GM12878 (cell line): ENCODE data around the gene MFN2. TPM values are rescaled to one million over a fixed set of nuclear protein-coding genes. Genes with fewer than 3 reads are reported as not detected.

Experiments used
- ATAC-seq: fragments of 200-7000 bp; cut with Tn5 transposase; 3 replicates; pipeline ENCODE4 v1.9.1; 2020; ENCODE audit warnings: mild to moderate bottlenecking, moderate library complexity
- BruUV-seq: library from RNA; stranded (reverse); fragments of 400-500 nt; replicated peaks from 2 replicates; lab custom pipeline; 2021; lab: Mats Ljungman, UMichigan
- CTCF ChIA-PET: fragments of 300-600 bp; sonication (Branson Sonifier 250); formaldehyde crosslinking; extraction: SDS; loops from one replicate; lab custom pipeline; 2021; ENCODE audit warnings: inconsistent platforms; lab: Yijun Ruan, JAX
- POLR2A ChIA-PET: fragments of 350-600 bp; formaldehyde crosslinking; extraction: SDS; loops from one replicate; lab custom pipeline; 2021; ENCODE audit warnings: inconsistent platforms; lab: Charles Lee
- RAD21 ChIA-PET: fragments of 300-600 bp; sonication (Branson Sonifier 250); formaldehyde crosslinking; loops from one replicate; lab custom pipeline; 2023; ENCODE audit warnings: antibody characterized with exemption; ENCODE audit not compliant: unreplicated experiment; lab: Charles Lee
- SMC1A ChIA-PET: fragments of 300-600 bp; sonication (Branson Sonifier 250); formaldehyde crosslinking; loops from one replicate; lab custom pipeline; 2023; ENCODE audit not compliant: unreplicated experiment, uncharacterized antibody; lab: Charles Lee
- DNase-seq: peaks from one replicate; pipeline ENCODE4 v3.0.0-alpha.2; 2011; ENCODE audit warnings: low read depth, low spot score
- FAIRE-seq: peaks from 3 replicates; lab custom pipeline; 2011; peaks lifted over from hg19 to GRCh38; lab: Jason Lieb, UNC
- H2AFZ ChIP-seq: 2 replicates; pipeline ENCODE4 v1.6.0; 2011; ENCODE audit warnings: low read depth, low read length, control low read depth; ENCODE audit not compliant: control insufficient read depth
- H3K27ac ChIP-seq: 2 replicates; pipeline ENCODE4 v1.5.1; 2011; ENCODE audit warnings: control low read depth; ENCODE audit not compliant: control insufficient read depth, insufficient read depth
- H3K27me3 ChIP-seq, 2 experiments: replicated peaks in 1 of 2; 2 replicates each; pipeline versions ENCODE4 v1.6.0 to v1.6.1; 2011; ENCODE audit warnings: low read length in 1 of 2; ENCODE audit not compliant: control insufficient read depth in 2 of 2, insufficient read depth in 2 of 2
- H3K36me3 ChIP-seq, 2 experiments: 2 replicates each; pipeline ENCODE4 v1.5.1; 2011; ENCODE audit warnings: low read length in 1 of 2; ENCODE audit not compliant: control insufficient read depth in 2 of 2, insufficient read depth in 2 of 2
- H3K4me1 ChIP-seq: 2 replicates; pipeline ENCODE4 v1.6.1; 2011; ENCODE audit warnings: mild to moderate bottlenecking, low read length, moderate library complexity, mixed read lengths; ENCODE audit not compliant: control insufficient read depth, insufficient read depth
- H3K4me2 ChIP-seq: 2 replicates; pipeline ENCODE4 v1.6.0; 2011; ENCODE audit warnings: control low read depth; ENCODE audit not compliant: control insufficient read depth, insufficient read depth
- H3K4me3 ChIP-seq: fragments of 200-600 bp; sonication (generic); 2 replicates; pipeline ENCODE4 v1.5.1; 2016
- H3K79me2 ChIP-seq: 2 replicates; pipeline ENCODE4 v1.6.0; 2011; ENCODE audit warnings: low read length; ENCODE audit not compliant: control insufficient read depth, insufficient read depth
- H3K9ac ChIP-seq: 2 replicates; pipeline ENCODE4 v1.8.0; 2011; ENCODE audit warnings: low read length, control low read depth, mixed read lengths; ENCODE audit not compliant: control insufficient read depth, insufficient read depth
- H3K9me3 ChIP-seq: replicated peaks from 3 replicates; pipeline ENCODE4 v1.5.1; 2011; ENCODE audit warnings: mild to moderate bottlenecking, low read length; ENCODE audit not compliant: control insufficient read depth, insufficient read depth
- H4K20me1 ChIP-seq: 2 replicates; pipeline ENCODE4 v1.6.0; 2011; ENCODE audit not compliant: control insufficient read depth, insufficient read depth
- ASH2L ChIP-seq: fragments of 300-600, 200-600 bp; sonication (generic); IDR thresholded peaks from 2 replicates; pipeline ENCODE4 v1.6.1; 2017; ENCODE audit warnings: low read depth, mild to moderate bottlenecking, borderline replicate concordance
- ATF7 ChIP-seq: fragments of 450-650 bp; IDR thresholded peaks from 2 replicates; pipeline ENCODE4 v1.6.1; 2016; ENCODE audit warnings: low read depth, mild to moderate bottlenecking
- BACH1 ChIP-seq: fragments of 450-650 bp; IDR thresholded peaks from 2 replicates; pipeline ENCODE4 v1.6.1; 2017; ENCODE audit warnings: mild to moderate bottlenecking, borderline replicate concordance
- ESRRA ChIP-seq: IDR thresholded peaks from 2 replicates; pipeline ENCODE4 v1.6.1; 2012; ENCODE audit warnings: mild to moderate bottlenecking, low read length, improper control_type of control experiment
- HDAC6 ChIP-seq: fragments of 200-600 bp; sonication (generic); IDR thresholded peaks from one replicate; pipeline ENCODE4 v1.8.0; 2017; ENCODE audit warnings: antibody characterized with exemption; ENCODE audit not compliant: unreplicated experiment
- IKZF2 ChIP-seq, 2 experiments: fragments of 450-650 bp; IDR thresholded peaks; 2 replicates each; pipeline ENCODE4 v1.6.1; 2017; ENCODE audit warnings: mild to moderate bottlenecking in 2 of 2, moderate library complexity in 2 of 2
- SMC3 ChIP-seq: IDR thresholded peaks from 2 replicates; pipeline ENCODE4 v1.6.1; 2011; ENCODE audit warnings: low read length, improper control_type of control experiment, borderline replicate concordance
- TBL1XR1 ChIP-seq: IDR thresholded peaks from 2 replicates; pipeline ENCODE4 v1.6.1; 2012; ENCODE audit warnings: low read depth, low read length, improper control_type of control experiment
- TCF7 ChIP-seq: IDR thresholded peaks from 2 replicates; pipeline ENCODE4 v1.6.1; 2014; ENCODE audit warnings: antibody characterized with exemption, borderline replicate concordance
- WGBS: methylation state at CpG from one replicate; pipeline ENCODE4 v1.1.6; 2016; ENCODE audit warnings: low lambda C conversion rate; ENCODE audit not compliant: insufficient replicate concordance, insufficient coverage; ENCODE audit errors: missing lambda C conversion rate; 5-methylcytosine and 5-hydroxymethylcytosine counted together
- in situ Hi-C: fragments of 300-500 bp; cut with MboI; formaldehyde crosslinking; loops from 9 replicates; pipeline ENCODE4 v1.14.3; 2018; ENCODE audit warnings: mixed read lengths
- intact Hi-C: fragments of 100-400 bp; cut with micrococcal nuclease; formaldehyde crosslinking; loops from one replicate; pipeline ENCODE4 v1.14.2; 2022; ENCODE audit not compliant: unreplicated experiment
- polyA plus RNA-seq, 11 experiments: library from polyadenylated mRNA; depleted of rRNA in 4 of 11; unstranded in 6 of 11; stranded (reverse) in 5 of 11; fragments of >200 nt; fragmentation: Nextera tagmentation in 4 of 11; fragmentation: Illumina TruSeq in 1 of 11; extraction: Ambion mirVana in 4 of 11; extraction: Trizol in 1 of 11; gene quantifications; 1 replicate in 1 of 11; 2 replicates in 10 of 11; pipeline versions ENCODE4 v1.2.1 to v1.2.3, GENCODE V29; 2011 to 2016; ENCODE audit warnings: inconsistent platforms in 2 of 11, missing spikeins in 2 of 11, low read depth in 1 of 11
- total RNA-seq, 4 experiments: library from RNA; depleted of rRNA in 3 of 4; stranded (reverse); fragments of >200 nt in 3 of 4; fragmentation: Illumina TruSeq in 1 of 4; extraction: Trizol in 1 of 4; gene quantifications; 2 replicates each; pipeline versions ENCODE4 v1.2.1 to v1.2.3, GENCODE V29; 2013 to 2021
- TF ChIP-seq, protein P1 (sequence below): IDR thresholded peaks from 2 replicates; pipeline ENCODE4 v1.6.1; 2011; ENCODE audit warnings: low read depth, mild to moderate bottlenecking, low read length, moderate library complexity, borderline replicate concordance; ENCODE audit errors: extremely low read depth
- TF ChIP-seq, protein P2 (sequence below): fragments of 450-650 bp; IDR thresholded peaks from 2 replicates; pipeline ENCODE4 v1.6.1; 2017; ENCODE audit warnings: mild to moderate bottlenecking, moderate library complexity

Gene MFN2
- total and polyA plus RNA-seq, 10 of the 15 experiments (the other 5 are each of a cell fraction or from before 2014, with no cell fraction given) = 5.3 to 64.4 (median 48.1) TPM

DNA sequence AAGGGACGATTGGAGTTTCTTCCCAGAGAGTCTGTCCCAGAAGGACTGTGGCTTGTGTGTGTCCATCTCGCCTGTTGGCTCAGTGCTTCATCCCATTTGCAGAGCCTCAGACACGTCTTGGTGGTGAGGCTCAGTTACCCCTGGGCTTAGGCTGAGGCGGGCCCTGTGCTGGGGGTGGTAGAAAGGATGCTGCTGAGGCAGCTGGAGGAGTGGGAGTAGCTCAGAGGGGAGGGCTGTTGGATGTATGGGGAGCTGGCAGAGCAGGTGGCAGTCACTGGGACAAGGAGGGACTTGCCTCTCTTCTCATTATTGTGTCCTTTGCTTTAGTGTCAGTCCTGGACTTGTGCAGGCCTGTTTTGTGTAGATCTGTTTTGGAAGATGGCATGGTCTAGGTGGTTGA, 31.8 kb downstream of the MFN2 start:
- Histone ChIP-seq H3K4me1 (no peaks in the 10 kb centered on the region), H3K4me2 (no peak overlapping the region), H3K36me3 (peaks cover 16 to 23% of the 10 kb centered on the region in 2 experiments), H4K20me1 (no peaks in the 10 kb centered on the region), H3K4me3 (no peak overlapping the region), H3K27me3 (no peaks in the 10 kb centered on the region), H3K9ac (no peak overlapping the region), H3K27ac (no peak overlapping the region), H3K9me3 (no peaks in the 10 kb centered on the region), H3K79me2 (no peaks in the 10 kb centered on the region), H2AFZ (no peak overlapping the region)
- ChIA-PET CTCF (interaction anchor here (0.6 to 1.1 kb wide), 3 partner anchors 8 to 44 kb away, joined by 3 to 4 read pairs (median 3); no protein-coding TSS in a partner anchor), SMC1A (no interaction called here), RAD21 (no interaction called here), POLR2A (no interaction called here)
- ATAC-seq = no peak
- TF ChIP-seq ATF7 (no peak), BACH1 (no peak), ASH2L (no peak), HDAC6 (no peak), ESRRA (no peak), TBL1XR1 (no peak), IKZF2 (IDR thresholded peaks at IDR 0.05) (no peak), SMC3 (no peak), TCF7 (no peak)
- TF ChIP-seq, protein P1, sequence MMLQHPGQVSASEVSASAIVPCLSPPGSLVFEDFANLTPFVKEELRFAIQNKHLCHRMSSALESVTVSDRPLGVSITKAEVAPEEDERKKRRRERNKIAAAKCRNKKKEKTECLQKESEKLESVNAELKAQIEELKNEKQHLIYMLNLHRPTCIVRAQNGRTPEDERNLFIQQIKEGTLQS = no peak
- TF ChIP-seq, protein P2, sequence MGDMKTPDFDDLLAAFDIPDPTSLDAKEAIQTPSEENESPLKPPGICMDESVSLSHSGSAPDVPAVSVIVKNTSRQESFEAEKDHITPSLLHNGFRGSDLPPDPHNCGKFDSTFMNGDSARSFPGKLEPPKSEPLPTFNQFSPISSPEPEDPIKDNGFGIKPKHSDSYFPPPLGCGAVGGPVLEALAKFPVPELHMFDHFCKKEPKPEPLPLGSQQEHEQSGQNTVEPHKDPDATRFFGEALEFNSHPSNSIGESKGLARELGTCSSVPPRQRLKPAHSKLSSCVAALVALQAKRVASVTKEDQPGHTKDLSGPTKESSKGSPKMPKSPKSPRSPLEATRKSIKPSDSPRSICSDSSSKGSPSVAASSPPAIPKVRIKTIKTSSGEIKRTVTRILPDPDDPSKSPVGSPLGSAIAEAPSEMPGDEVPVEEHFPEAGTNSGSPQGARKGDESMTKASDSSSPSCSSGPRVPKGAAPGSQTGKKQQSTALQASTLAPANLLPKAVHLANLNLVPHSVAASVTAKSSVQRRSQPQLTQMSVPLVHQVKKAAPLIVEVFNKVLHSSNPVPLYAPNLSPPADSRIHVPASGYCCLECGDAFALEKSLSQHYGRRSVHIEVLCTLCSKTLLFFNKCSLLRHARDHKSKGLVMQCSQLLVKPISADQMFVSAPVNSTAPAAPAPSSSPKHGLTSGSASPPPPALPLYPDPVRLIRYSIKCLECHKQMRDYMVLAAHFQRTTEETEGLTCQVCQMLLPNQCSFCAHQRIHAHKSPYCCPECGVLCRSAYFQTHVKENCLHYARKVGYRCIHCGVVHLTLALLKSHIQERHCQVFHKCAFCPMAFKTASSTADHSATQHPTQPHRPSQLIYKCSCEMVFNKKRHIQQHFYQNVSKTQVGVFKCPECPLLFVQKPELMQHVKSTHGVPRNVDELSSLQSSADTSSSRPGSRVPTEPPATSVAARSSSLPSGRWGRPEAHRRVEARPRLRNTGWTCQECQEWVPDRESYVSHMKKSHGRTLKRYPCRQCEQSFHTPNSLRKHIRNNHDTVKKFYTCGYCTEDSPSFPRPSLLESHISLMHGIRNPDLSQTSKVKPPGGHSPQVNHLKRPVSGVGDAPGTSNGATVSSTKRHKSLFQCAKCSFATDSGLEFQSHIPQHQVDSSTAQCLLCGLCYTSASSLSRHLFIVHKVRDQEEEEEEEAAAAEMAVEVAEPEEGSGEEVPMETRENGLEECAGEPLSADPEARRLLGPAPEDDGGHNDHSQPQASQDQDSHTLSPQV = no peak
- no peak for DNase-seq
- BruUV-seq = no TSS peak
- FAIRE-seq = no peak
- in situ Hi-C loops (no loop called here), intact Hi-C loops (no loop called here)
- WGBS = 71% methylated on average over 4 of the region's 4 CpGs
